Nephron (organoid): ENCODE data around the gene ADAMTSL3.

Experiments used
- H3K27ac Mint-ChIP-seq, 3 experiments: 2 replicates each; pipeline ENCODE4 v1.8.0; 2020; ENCODE audit warnings: mixed read lengths in 3 of 3, mild to moderate bottlenecking in 2 of 3, moderate library complexity in 1 of 3
- H3K27me3 Mint-ChIP-seq: 2 replicates; pipeline ENCODE4 v1.8.0; 2021; ENCODE audit warnings: low read depth, mild to moderate bottlenecking, moderate library complexity, mixed read lengths
- H3K36me3 Mint-ChIP-seq: 2 replicates; pipeline ENCODE4 v1.8.0; 2020; ENCODE audit warnings: low read depth, mixed read lengths
- H3K4me1 Mint-ChIP-seq: 2 replicates; pipeline ENCODE4 v1.8.0; 2020; ENCODE audit warnings: mixed read lengths
- H3K4me3 Mint-ChIP-seq, 3 experiments: 2 replicates each; pipeline ENCODE4 v1.8.0; 2020; ENCODE audit warnings: mild to moderate bottlenecking in 3 of 3, mixed read lengths in 3 of 3, moderate library complexity in 2 of 3
- H3K9me3 Mint-ChIP-seq: 2 replicates; pipeline ENCODE4 v1.8.0; 2020; ENCODE audit warnings: mixed read lengths
- TF ChIP-seq, protein P1 (sequence below), 3 experiments: fragments of 200-600 bp; sonication (generic); IDR thresholded peaks; one replicate each; pipeline ENCODE4 v1.5.0; 2021; ENCODE audit warnings: antibody characterized with exemption in 3 of 3; ENCODE audit not compliant: unreplicated experiment in 3 of 3

The ADAMTSL3 gene

DNA sequence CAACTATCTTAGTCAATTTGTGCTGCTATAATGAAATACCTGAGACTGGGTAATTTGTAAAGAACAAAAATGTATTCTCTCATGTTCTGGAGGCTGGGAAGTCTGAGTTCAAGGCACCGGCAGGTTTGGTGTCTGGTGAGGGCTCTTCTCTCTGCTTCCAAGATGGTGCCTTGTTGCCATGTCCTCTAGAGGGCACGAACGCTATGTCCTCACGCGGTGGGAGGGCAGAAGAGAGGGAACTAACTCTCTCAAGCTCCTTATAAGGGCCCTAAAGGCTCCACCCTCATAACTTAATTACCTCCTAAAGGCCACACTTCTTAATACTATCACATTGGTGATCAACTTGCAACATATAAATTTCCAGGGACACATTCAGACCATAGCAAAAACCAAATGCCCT lies 108.4 kb downstream of the ADAMTSL3 start:
- Mint-ChIP-seq H3K4me3 (no peak overlapping the region), H3K27ac (no peak overlapping the region), H3K4me1 (peaks cover 16% of the 10 kb centered on the region), H3K27me3 (no peaks in the 10 kb centered on the region), H3K9me3 (peaks cover 10% of the 10 kb centered on the region), H3K36me3 (no peaks in the 10 kb centered on the region)
- TF ChIP-seq, protein P1, sequence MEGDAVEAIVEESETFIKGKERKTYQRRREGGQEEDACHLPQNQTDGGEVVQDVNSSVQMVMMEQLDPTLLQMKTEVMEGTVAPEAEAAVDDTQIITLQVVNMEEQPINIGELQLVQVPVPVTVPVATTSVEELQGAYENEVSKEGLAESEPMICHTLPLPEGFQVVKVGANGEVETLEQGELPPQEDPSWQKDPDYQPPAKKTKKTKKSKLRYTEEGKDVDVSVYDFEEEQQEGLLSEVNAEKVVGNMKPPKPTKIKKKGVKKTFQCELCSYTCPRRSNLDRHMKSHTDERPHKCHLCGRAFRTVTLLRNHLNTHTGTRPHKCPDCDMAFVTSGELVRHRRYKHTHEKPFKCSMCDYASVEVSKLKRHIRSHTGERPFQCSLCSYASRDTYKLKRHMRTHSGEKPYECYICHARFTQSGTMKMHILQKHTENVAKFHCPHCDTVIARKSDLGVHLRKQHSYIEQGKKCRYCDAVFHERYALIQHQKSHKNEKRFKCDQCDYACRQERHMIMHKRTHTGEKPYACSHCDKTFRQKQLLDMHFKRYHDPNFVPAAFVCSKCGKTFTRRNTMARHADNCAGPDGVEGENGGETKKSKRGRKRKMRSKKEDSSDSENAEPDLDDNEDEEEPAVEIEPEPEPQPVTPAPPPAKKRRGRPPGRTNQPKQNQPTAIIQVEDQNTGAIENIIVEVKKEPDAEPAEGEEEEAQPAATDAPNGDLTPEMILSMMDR (IDR thresholded peaks at IDR 0.05; ENCODE audit: unreplicated experiment in 3 of 3) = no peak

DNA sequence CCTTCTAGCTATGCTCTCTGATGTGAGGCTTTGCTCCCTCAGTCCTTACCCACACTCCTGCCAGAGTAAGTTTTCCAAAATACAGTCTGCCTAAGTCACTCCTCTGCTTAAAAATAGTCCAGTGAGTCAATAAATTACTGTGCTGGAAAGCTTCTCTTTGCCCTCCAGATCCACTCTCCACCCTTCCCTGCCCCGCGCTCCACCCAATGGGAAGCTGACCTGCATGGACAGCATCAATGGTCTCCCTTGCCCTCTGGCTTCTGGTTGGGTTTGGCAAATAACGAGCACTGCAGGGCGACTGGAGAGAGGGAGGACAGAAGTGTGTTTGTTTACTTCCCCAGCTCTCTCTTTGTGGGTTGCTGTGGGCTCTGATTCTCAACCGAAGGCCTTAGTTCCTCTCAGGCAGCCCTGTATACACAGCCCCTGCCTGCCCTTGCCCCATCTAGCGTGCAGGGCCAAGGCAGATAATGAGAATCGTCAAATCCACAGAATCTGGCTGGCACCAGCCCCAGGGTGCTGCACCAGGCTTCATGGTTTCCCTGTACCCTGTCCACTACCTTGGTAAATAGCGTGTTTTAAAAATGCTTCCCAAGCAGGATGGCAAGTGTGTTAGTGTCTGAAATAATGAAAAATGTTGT lies 110.4 kb downstream of the ADAMTSL3 start:
- no peaks in the 10 kb centered on the region for H3K36me3 Mint-ChIP-seq

DNA sequence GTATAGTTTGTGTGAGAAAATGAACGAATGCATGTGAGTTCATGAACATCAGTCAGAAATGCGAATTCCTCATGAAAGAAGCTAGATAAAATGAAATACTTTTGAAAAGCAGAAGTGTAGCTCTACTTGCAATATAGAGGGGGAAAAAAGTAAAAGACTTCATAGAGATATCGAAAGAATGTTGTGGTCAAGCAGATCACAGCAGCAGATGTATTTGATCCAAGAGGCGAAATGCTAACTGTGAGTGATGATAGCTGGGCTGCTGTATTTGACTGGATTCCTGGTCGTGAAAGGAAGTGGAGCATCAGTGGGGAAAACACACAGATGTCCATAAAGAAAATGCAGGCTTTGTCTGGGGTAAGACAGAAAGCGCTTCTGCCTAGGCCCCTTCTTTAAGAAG lies 112.4 kb downstream of the ADAMTSL3 start:
- Mint-ChIP-seq H3K27me3 (no peaks in the 10 kb centered on the region), H3K27ac (peak overlapping the region; percentile 12 to 44 (median 13)), H3K4me1 (peaks cover 30% of the 10 kb centered on the region), H3K9me3 (no peaks in the 10 kb centered on the region), H3K36me3 (no peaks in the 10 kb centered on the region), H3K4me3 (no peak overlapping the region)
- TF ChIP-seq, protein P1 (IDR thresholded peaks at IDR 0.05; ENCODE audit: unreplicated experiment in 3 of 3) = no peak

More for the DNA sequence above, 110.4 kb downstream of the ADAMTSL3 start:
- TF ChIP-seq, protein P1 (IDR thresholded peaks at IDR 0.05; ENCODE audit: unreplicated experiment in 3 of 3) = no peak
- Mint-ChIP-seq H3K4me3 (no peak overlapping the region), H3K4me1 (peaks cover 30% of the 10 kb centered on the region), H3K27ac (no peak overlapping the region), H3K9me3 (peaks cover 4% of the 10 kb centered on the region), H3K27me3 (no peaks in the 10 kb centered on the region)

DNA sequence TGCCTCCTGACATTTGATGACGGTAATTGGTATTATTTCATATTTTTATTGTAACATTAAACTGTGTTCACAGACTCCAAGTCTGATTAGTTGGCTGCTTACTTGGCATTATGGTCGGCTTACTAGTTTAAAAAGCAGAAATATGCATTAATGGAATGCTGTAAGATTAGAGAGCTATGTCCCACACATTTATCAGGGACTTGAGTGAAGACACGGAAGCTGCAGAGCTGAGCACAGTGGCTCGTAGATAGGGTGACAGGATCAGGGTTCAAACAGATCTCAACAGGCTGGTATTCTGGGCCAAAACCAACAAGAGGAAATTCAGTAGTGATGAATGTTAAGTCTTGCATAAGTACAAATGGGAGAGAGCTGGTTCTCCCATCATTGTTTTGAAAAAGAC lies 113.8 kb downstream of the ADAMTSL3 start:
- H3K27ac Mint-ChIP-seq = peak overlapping the region; percentile 15 to 34 (median 23)
- TF ChIP-seq, protein P1 (IDR thresholded peaks at IDR 0.05; ENCODE audit: unreplicated experiment in 3 of 3) = no peak
- no peak overlapping the region for H3K4me3 Mint-ChIP-seq
- peaks cover 30% of the 10 kb centered on the region for H3K4me1 Mint-ChIP-seq
- H3K27me3 Mint-ChIP-seq = no peaks in the 10 kb centered on the region
- no peaks in the 10 kb centered on the region for H3K36me3 Mint-ChIP-seq
- no peaks in the 10 kb centered on the region for H3K9me3 Mint-ChIP-seq

DNA sequence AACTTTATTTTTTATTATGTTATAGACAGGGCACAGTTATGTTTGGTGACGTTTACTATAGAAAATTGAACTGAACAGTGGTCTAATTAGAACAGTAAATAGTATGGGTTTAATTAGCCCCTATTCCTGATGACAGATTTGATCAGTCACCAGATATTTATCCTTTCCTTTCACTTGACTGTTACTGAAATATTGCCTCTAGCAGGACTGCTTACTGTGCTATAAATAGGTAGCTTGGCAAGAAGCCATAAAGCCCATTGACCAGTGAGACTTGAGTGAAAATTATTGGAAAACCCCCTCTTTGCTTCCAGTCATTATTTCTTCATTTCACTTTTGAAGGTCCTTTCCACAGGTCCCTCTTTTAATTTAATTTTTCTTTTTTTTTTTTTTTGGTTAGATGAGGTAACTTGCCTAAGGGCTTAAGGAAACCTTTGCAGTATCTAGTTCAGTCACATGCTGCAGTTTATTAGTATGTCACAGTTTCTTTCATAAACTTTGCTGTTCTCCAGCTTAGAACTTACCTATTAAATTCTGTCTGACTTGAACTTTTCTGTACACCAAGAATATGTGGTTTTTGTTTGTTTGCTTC lies 115.6 kb downstream of the ADAMTSL3 start:
- Mint-ChIP-seq H3K36me3 (no peaks in the 10 kb centered on the region), H3K27ac (no peak overlapping the region), H3K4me1 (peaks cover 25% of the 10 kb centered on the region), H3K9me3 (no peaks in the 10 kb centered on the region), H3K4me3 (no peak overlapping the region), H3K27me3 (no peaks in the 10 kb centered on the region)
- TF ChIP-seq, protein P1 (IDR thresholded peaks at IDR 0.05; ENCODE audit: unreplicated experiment in 3 of 3) = no peak

DNA sequence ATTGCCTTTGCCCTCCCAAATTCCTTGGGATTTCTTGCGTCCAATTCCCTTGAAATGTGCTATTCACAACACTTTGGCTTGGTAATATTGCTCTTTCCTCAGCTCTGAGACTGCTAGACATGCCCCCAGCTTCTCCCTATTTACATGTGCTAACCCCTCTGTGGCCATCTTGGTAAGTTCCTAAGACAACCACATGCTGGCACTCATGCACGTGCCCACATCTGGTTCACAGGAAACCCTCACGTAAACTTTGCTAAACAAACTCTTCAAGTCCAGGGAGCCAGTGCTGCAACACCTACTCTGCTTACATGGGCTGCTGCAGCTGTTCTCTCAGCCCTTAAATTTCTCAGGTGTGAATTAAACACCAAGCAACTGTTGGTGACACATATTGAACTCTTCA lies 121.8 kb downstream of the ADAMTSL3 start:
- no peaks in the 10 kb centered on the region for H3K4me1 Mint-ChIP-seq
- H3K9me3 Mint-ChIP-seq = peaks cover 18% of the 10 kb centered on the region
- H3K27me3 Mint-ChIP-seq = peaks cover 5% of the 10 kb centered on the region
- H3K4me3 Mint-ChIP-seq = no peak overlapping the region
- H3K36me3 Mint-ChIP-seq = no peaks in the 10 kb centered on the region
- no peak overlapping the region for H3K27ac Mint-ChIP-seq
- TF ChIP-seq, protein P1 (IDR thresholded peaks at IDR 0.05; ENCODE audit: unreplicated experiment in 3 of 3) = no peak
